ENCODE data around the gene RNF227.

The RNF227 gene

GRCh38 chr17:7951143-7951792 lies 35.2 kb upstream of the RNF227 start:
- DNase-seq (ENCODE audit: low read depth): no peak
- no peak overlapping the region for H3K4me3 ChIP-seq (ENCODE audit: low read length)
- no peak for TF ChIP-seq CTCF (IDR thresholded peaks at IDR 0.05; ENCODE audit: insufficient read depth, low read depth, low read length, missing control alignments)

GRCh38 chr17:7950578-7950977 lies 34.5 kb upstream of the RNF227 start:
- DNase-seq (ENCODE audit: low read depth): no peak
- H3K4me3 ChIP-seq (ENCODE audit: low read length): no peak overlapping the region
- TF ChIP-seq CTCF (IDR thresholded peaks at IDR 0.05; ENCODE audit: insufficient read depth, low read depth, low read length, missing control alignments): no peak

- DNase-seq (ENCODE audit: low read depth): no peak
- no peak for TF ChIP-seq CTCF (IDR thresholded peaks at IDR 0.05; ENCODE audit: insufficient read depth, low read depth, low read length, missing control alignments)
- no peak overlapping the region for H3K4me3 ChIP-seq (ENCODE audit: low read length)
Observed at GRCh38 chr17:7947651-7948050, 31.6 kb upstream of the RNF227 start.

DNA sequence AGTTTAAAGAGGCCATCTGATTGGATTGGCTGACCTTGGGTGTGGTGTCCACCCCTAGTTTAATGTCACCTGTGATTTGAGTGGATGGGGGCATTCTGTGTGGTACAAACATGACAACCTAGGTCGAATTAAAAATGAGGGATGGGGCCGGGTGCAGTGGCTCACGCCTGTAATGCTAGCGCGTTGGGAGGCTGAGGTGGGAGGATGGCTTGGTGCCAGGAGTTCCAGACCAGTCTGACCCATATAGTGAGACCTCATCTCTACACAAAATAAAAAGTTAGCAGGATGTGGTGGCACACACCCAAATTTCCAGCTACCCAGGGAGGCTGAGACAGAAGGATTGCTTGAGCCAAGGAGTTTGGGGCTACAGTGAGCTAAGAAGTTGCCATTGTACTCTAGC lies 30.4 kb upstream of the RNF227 start:
- no peak for DNase-seq (ENCODE audit: low read depth)
- no peak for TF ChIP-seq CTCF (IDR thresholded peaks at IDR 0.05; ENCODE audit: insufficient read depth, low read depth, low read length, missing control alignments)
- H3K4me3 ChIP-seq (ENCODE audit: low read length): no peak overlapping the region

GRCh38 chr17:7945651-7946050 lies 29.6 kb upstream of the RNF227 start:
- TF ChIP-seq CTCF (IDR thresholded peaks at IDR 0.05; ENCODE audit: insufficient read depth, low read depth, low read length, missing control alignments): no peak
- no peak for DNase-seq (ENCODE audit: low read depth)
- no peak overlapping the region for H3K4me3 ChIP-seq (ENCODE audit: low read length)

DNA sequence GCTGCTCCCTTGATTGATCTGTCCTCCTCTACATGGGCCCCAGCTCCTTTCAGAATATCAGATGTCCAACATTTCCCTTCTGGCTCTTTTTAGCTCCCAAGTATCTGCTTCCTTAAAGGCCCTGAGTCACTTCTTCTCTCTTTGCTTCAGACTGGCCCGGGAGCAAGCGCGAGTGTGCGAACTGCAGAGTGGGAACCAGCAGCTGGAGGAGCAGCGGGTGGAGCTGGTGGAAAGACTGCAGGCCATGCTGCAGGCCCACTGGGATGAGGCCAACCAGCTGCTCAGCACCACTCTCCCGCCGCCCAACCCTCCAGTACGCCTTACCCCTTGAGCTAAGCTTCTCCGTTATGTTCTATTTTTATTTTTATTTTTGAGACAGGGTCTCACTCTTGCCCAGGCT lies 28.2 kb upstream of the RNF227 start:
- H3K4me3 ChIP-seq (ENCODE audit: low read length): no peak overlapping the region
- TF ChIP-seq CTCF (IDR thresholded peaks at IDR 0.05; ENCODE audit: insufficient read depth, low read depth, low read length, missing control alignments): no peak

GRCh38 chr17:7943291-7943690 lies 27.2 kb upstream of the RNF227 start:
- no peak for TF ChIP-seq CTCF (IDR thresholded peaks at IDR 0.05; ENCODE audit: insufficient read depth, low read depth, low read length, missing control alignments)
- no peak for DNase-seq (ENCODE audit: low read depth)
- no peak overlapping the region for H3K4me3 ChIP-seq (ENCODE audit: low read length)

More for the DNA sequence above, 28.2 kb upstream of the RNF227 start:
- no peak for DNase-seq (ENCODE audit: low read depth)
